Measurements from ENCODE around the gene OGA.

OGA gene

GRCh38 chr10:101818119-101818871, at the start of gene OGA:
OGA (minus strand) TSS chr10:101818444; CDS start chr10:101818022, 422 bp downstream.
- H3K27ac Mint-ChIP-seq: peak within 1 kb of the TSS; percentile 98
- peak within 1 kb of the TSS; percentile 98 for H3K4me3 Mint-ChIP-seq

GRCh38 chr10:101867931-101868330, 49.7 kb upstream of the OGA start:
- Mint-ChIP-seq H3K27me3 (ENCODE audit: low read depth) (no peaks in the 10 kb centered on the region), H3K36me3 (ENCODE audit: low read depth) (peaks cover 9% of the 10 kb centered on the region), H3K4me3 (no peak overlapping the region), H3K4me1 (ENCODE audit: low read depth) (peaks cover 4% of the 10 kb centered on the region), H3K27ac (no peak overlapping the region), H3K9me3 (peaks cover 7% of the 10 kb centered on the region)

More at GRCh38 chr10:101818119-101818871, at the start of gene OGA:
- H3K4me1 Mint-ChIP-seq (ENCODE audit: low read depth): peaks cover 34% of the 10 kb centered on the region
- peaks cover 27% of the 10 kb centered on the region for H3K36me3 Mint-ChIP-seq (ENCODE audit: low read depth)
- no peaks in the 10 kb centered on the region for H3K9me3 Mint-ChIP-seq
- H3K27me3 Mint-ChIP-seq (ENCODE audit: low read depth): no peaks in the 10 kb centered on the region

DNA sequence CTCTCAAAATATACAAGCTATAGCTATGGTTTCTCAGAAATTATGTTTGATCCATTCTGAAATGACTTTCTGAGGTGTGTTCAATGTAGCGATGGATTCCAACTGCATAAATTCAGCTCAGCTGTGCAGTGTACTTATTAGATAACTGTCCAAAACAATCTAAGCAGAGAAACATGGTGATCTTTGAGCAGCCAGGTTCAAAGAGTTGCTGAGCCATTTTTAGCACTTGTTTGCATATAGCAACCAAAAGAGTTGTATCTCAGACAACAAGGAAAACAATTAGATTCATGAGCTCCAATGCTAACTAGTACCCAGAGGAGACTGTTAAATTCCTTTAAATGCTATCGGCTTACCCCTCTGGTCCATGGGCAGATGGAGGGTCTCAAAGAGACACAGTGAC, 41.3 kb upstream of the OGA start:
- Mint-ChIP-seq H3K4me3 (no peak overlapping the region), H3K27me3 (ENCODE audit: low read depth) (no peaks in the 10 kb centered on the region), H3K36me3 (ENCODE audit: low read depth) (peaks cover 22% of the 10 kb centered on the region), H3K27ac (peak overlapping the region; percentile 74), H3K4me1 (ENCODE audit: low read depth) (peaks cover 25% of the 10 kb centered on the region), H3K9me3 (peaks cover 12% of the 10 kb centered on the region)

- H3K27me3 Mint-ChIP-seq (ENCODE audit: low read depth): no peaks in the 10 kb centered on the region
- H3K4me1 Mint-ChIP-seq (ENCODE audit: low read depth): peaks cover 24% of the 10 kb centered on the region
- peaks cover 21% of the 10 kb centered on the region for H3K36me3 Mint-ChIP-seq (ENCODE audit: low read depth)
- H3K9me3 Mint-ChIP-seq: peaks cover 12% of the 10 kb centered on the region
- H3K4me3 Mint-ChIP-seq: no peak overlapping the region
- H3K27ac Mint-ChIP-seq: peak overlapping the region; percentile 74
Measured at GRCh38 chr10:101858723-101859500, 40.7 kb upstream of the OGA start.

DNA sequence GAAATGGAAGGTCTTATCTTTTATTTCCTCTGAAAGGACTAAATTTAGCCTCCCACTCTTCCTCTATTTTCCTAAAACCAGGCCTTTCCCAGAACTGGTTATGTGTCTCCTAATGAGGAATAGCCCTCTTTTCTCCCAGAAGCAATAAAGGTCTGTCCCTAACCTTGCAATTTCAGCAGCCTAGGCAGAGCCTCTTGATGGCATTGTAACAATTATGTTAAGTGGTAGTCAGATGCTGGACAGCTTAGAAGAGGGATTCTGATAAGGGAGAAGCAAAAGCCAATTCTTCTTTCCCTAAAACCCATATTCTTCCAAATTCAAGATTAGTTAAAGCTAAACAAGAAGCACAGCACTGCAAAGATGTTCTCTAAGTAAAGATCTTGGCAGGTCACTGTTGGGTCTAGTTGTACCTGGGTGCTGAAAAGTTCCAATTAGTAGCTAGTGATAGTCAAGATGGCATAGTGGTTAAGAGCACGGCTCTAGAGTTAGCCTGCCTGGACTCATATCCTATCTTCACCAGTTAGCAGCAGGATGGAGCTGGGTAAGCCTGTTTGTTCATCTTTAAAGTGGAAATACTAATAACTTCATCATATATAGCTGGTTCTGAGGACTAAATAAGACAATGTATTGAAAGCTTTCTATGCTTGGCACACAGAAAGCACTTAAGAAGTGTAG, 39.7 kb upstream of the OGA start:
- peaks cover 24% of the 10 kb centered on the region for H3K4me1 Mint-ChIP-seq (ENCODE audit: low read depth)
- no peaks in the 10 kb centered on the region for H3K27me3 Mint-ChIP-seq (ENCODE audit: low read depth)
- H3K9me3 Mint-ChIP-seq: peaks cover 12% of the 10 kb centered on the region
- peaks cover 20% of the 10 kb centered on the region for H3K36me3 Mint-ChIP-seq (ENCODE audit: low read depth)
- H3K27ac Mint-ChIP-seq: no peak overlapping the region
- H3K4me3 Mint-ChIP-seq: no peak overlapping the region

DNA sequence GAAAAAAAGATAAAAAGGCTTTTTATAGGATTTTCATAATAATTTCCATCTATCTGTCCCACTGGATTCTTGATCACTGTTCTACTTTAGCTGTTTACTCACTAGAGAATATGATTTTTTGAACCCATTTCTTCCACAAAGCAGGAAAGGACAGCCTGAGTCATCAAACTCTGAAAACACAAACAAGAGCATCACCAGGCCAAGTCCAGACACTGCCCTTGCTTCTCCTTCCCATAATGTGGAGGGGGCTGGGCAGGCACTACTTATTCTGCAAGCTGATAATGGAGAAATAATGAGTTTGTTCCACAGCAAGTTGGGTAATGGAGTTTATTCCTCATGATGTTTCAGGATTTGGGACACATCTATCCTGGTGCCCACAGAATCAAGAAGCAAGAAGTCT, 38.4 kb upstream of the OGA start:
- peaks cover 24% of the 10 kb centered on the region for H3K4me1 Mint-ChIP-seq (ENCODE audit: low read depth)
- no peak overlapping the region for H3K4me3 Mint-ChIP-seq
- H3K36me3 Mint-ChIP-seq (ENCODE audit: low read depth): peaks cover 15% of the 10 kb centered on the region
- no peaks in the 10 kb centered on the region for H3K27me3 Mint-ChIP-seq (ENCODE audit: low read depth)
- peaks cover 12% of the 10 kb centered on the region for H3K9me3 Mint-ChIP-seq
- H3K27ac Mint-ChIP-seq: no peak overlapping the region

GRCh38 chr10:101851411-101852116, 33.3 kb upstream of the OGA start:
- Mint-ChIP-seq H3K36me3 (ENCODE audit: low read depth) (no peaks in the 10 kb centered on the region), H3K4me3 (no peak overlapping the region), H3K27ac (no peak overlapping the region), H3K27me3 (ENCODE audit: low read depth) (no peaks in the 10 kb centered on the region), H3K9me3 (no peaks in the 10 kb centered on the region), H3K4me1 (ENCODE audit: low read depth) (no peaks in the 10 kb centered on the region)

DNA sequence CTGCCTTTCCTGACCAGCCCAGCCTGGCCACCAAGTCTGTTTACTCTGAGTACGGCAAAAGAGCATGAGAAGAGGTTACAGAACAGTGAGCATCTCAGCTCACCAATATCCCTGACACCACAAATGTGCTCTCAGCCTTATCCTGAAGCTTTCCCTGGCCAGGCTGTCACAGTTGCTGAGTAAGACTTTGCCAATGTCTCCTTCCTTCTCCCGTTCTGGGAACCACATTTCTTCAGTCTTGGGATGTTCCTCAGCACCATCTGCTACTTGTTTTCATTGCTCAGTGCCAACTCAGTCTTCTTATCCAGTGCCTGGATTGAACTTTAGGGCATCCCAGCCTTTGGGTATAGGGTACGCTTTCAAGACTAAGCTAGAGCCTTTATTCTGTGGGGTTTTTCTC, 32.5 kb upstream of the OGA start:
- Mint-ChIP-seq H3K4me1 (ENCODE audit: low read depth) (no peaks in the 10 kb centered on the region), H3K36me3 (ENCODE audit: low read depth) (peaks cover 3% of the 10 kb centered on the region), H3K4me3 (no peak overlapping the region), H3K9me3 (no peaks in the 10 kb centered on the region), H3K27me3 (ENCODE audit: low read depth) (no peaks in the 10 kb centered on the region), H3K27ac (no peak overlapping the region)

DNA sequence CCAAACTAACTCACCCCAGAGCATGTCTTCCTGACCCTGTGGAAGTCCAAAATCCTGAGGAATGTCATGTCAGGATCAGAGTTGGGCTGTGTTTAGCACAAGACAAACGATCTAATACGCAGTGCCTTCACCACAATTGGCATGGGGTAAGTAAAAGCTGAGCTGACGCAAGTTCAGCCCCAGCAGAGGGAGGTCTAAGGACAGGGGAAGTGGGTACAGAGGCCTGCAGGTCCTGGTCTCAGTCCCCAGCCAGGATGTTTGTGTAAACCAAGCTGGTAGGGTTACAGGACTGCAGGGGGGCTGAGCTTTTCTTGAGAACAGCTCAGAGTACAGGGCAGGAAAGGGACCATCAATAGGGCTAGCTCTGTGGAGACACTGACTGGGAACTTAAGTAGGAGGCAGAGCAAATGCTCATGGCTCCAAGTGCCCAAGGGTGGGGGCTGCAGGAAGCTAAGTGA, 30.7 kb upstream of the OGA start:
- Mint-ChIP-seq H3K9me3 (no peaks in the 10 kb centered on the region), H3K4me3 (no peak overlapping the region), H3K4me1 (ENCODE audit: low read depth) (no peaks in the 10 kb centered on the region), H3K27ac (no peak overlapping the region), H3K36me3 (ENCODE audit: low read depth) (peaks cover 3% of the 10 kb centered on the region), H3K27me3 (ENCODE audit: low read depth) (peaks cover 7% of the 10 kb centered on the region)

GRCh38 chr10:101848408-101848807, 30.2 kb upstream of the OGA start:
- Mint-ChIP-seq H3K4me1 (ENCODE audit: low read depth) (no peaks in the 10 kb centered on the region), H3K9me3 (no peaks in the 10 kb centered on the region), H3K4me3 (no peak overlapping the region), H3K36me3 (ENCODE audit: low read depth) (peaks cover 3% of the 10 kb centered on the region), H3K27me3 (ENCODE audit: low read depth) (peaks cover 7% of the 10 kb centered on the region), H3K27ac (no peak overlapping the region)

GRCh38 chr10:101845893-101846292, 27.6 kb upstream of the OGA start:
- Mint-ChIP-seq H3K9me3 (no peaks in the 10 kb centered on the region), H3K4me1 (ENCODE audit: low read depth) (peaks cover 11% of the 10 kb centered on the region), H3K27ac (no peak overlapping the region), H3K4me3 (no peak overlapping the region), H3K36me3 (ENCODE audit: low read depth) (peaks cover 3% of the 10 kb centered on the region), H3K27me3 (ENCODE audit: low read depth) (peaks cover 22% of the 10 kb centered on the region)

DNA sequence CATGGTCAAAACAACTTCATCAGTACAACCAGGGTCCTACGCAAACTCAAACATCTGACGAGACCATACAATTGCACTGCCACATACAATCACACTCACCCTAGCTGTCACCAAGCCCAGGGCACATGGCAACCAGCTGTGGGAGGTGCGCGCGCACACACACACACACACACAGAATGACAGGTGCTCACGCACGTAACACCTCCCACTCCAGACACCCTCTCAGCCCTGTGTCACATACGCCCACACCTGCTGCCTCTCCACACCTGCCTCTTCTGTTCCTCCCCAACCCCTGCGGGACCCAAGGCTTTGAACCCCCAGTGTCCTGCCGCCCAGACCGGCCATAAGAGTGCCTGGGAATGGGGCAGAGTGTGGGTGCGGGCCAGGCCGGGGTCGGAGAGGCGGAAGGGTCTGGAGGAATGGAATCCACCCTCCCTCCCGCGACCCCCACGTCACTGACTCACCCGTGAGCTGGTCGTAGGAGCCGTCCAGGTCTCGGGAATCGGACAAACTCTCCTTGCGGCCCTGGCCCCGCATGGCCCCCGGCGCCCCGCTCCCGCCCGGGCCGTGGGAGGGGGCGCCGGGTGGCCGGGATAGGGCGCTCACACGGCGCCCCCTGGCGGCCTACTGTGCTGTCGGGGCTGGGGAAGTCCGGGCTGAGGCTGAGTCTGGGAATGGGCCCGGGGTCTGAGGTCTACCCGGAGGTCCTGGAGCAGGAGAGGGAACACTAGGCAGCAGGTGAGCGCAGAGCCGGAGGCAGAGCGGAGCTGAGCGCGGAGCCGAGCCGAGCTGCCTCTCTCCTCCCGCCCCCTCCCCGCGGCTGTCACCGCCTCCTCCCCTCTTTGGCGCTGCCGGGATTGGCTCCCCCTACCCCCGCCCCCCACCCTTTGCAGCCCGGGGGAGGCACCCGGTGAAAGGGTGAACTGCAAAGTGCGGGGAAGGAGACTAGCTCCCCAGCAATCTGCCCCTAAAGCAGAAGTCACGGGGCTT, 25.1 kb upstream of the OGA start, which contains the start of gene KCNIP2:
Gene KCNIP2 (minus strand): TSS at position 769 of the 990 bp plus-strand sequence. CDS start 232 bp downstream, at position 537.
- no peak within 1 kb of the TSS for H3K27ac Mint-ChIP-seq
- H3K4me1 Mint-ChIP-seq (ENCODE audit: low read depth): peaks cover 24% of the 10 kb centered on the region
- H3K36me3 Mint-ChIP-seq (ENCODE audit: low read depth): peaks cover 3% of the 10 kb centered on the region
- H3K9me3 Mint-ChIP-seq: no peaks in the 10 kb centered on the region
- H3K27me3 Mint-ChIP-seq (ENCODE audit: low read depth): peaks cover 27% of the 10 kb centered on the region
- H3K4me3 Mint-ChIP-seq: peak within 1 kb of the TSS; percentile 68

- peaks cover 3% of the 10 kb centered on the region for H3K36me3 Mint-ChIP-seq (ENCODE audit: low read depth)
- H3K27ac Mint-ChIP-seq: no peak overlapping the region
- H3K4me1 Mint-ChIP-seq (ENCODE audit: low read depth): peaks cover 24% of the 10 kb centered on the region
- no peaks in the 10 kb centered on the region for H3K9me3 Mint-ChIP-seq
- peaks cover 27% of the 10 kb centered on the region for H3K27me3 Mint-ChIP-seq (ENCODE audit: low read depth)
- no peak overlapping the region for H3K4me3 Mint-ChIP-seq
Measured at GRCh38 chr10:101841826-101842225, 23.6 kb upstream of the OGA start.

Measured in T-helper 1 cell treated with Interleukin-12 subunit alpha and Interleukin-12 subunit beta and Interleukin-4 antibody, amounts not matched to agents 30 μg/mL and 1 μg/mL, for 36 hours (primary cell).